MV-4-11 (cell line): Measurements from ENCODE around the gene TPK1.

Source experiments
- DNase-seq: peaks from one replicate; lab custom pipeline; 2025; lab: John Stamatoyannopoulos, UW

Gene TPK1

GRCh38 chr7:144528536-144529045, 307.3 kb downstream of the TPK1 start:
- DNase-seq, result no peak

DNA sequence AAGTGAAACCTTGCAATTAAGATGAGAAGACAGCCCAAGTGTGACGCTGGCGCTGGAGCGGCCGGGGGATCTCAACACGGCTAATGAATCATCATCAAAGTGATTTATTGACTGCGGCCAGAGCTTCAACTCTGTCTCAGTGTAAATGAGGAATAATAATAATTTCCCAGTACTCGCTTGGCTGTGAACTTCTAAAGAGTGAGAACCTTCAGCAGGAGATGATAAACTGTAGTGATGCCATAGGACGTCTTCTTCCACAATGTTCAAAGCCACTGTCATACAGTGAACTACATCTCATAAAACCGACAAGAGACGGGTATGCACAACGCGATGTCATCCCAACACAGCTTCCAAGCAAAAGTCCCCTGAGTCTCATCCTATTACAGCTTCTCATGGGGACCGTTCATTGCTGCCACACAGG, 308.8 kb downstream of the TPK1 start:
- DNase-seq, result peak; percentile 80

- DNase-seq, result no peak
Observed at GRCh38 chr7:144525956-144526355, 309.9 kb downstream of the TPK1 start.

- DNase-seq, result no peak
Observed at GRCh38 chr7:144524271-144524670, 311.6 kb downstream of the TPK1 start.

DNA sequence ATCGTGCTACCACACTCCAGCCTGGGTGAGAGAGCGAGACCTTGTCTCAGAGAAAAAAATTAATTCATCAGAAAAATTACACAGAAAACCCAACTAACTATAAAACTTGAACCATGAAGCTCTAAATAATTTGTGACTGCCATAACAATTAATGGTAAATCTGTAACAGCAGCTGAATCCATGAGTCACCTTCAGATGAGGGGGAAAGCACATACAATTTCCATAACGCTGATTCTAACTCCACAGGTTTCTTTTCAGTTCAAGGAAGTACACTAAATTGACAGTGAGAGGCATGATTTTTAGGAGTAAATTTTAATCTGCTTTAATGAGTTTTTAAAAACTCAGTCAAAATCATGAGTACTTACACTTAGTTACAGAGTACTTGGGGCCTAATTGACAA, 312.2 kb downstream of the TPK1 start:
- no peak for DNase-seq

- DNase-seq, result no peak
Observed at GRCh38 chr7:144519925-144520324, 315.9 kb downstream of the TPK1 start.

DNA sequence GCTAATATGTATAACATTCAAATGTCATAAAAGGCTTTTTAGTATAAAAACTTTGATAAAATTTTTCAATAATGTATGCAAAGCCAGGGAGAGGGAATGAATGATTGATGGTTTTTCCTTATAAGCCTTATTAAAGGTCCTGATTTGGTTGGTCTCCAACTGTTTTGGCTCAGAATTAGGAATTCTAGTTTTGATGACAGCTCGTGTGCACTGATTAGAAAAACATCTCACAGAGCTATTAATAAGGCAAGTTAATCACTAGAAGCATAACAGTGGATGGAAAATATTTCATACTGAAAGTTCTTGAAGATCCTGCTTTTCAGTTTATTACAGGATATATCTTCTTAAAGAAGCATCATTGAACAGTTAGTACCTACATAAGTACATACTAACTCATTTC, 317.5 kb downstream of the TPK1 start:
- DNase-seq, result no peak

- no peak for DNase-seq
Observed at GRCh38 chr7:144517749-144518148, 318.1 kb downstream of the TPK1 start.

- no peak for DNase-seq
Observed at GRCh38 chr7:144516729-144517525, 318.9 kb downstream of the TPK1 start.

DNA sequence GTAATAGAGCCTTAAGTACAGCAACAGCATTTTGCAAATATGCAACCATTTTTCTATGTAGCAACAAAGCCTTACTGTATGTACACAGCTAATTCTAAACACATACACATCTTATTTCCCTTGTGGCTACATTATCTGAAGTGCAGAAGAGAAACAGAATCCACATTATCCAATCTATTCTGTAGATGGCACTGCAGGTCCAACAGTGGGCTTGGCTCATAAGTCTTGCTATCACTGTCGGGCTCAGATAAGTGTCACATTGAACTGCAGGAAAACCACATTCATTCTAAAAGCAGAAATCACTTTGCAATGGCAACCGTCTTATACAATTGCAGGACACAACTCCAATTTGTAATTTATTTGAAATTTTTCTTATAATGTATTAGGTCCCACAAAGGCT, 322.5 kb downstream of the TPK1 start:
- peak; percentile 88 for DNase-seq

GRCh38 chr7:144510621-144511020, 325.2 kb downstream of the TPK1 start:
- no peak for DNase-seq

- peak; percentile 12 for DNase-seq
Observed at GRCh38 chr7:144508702-144509101, 327.2 kb downstream of the TPK1 start.

DNA sequence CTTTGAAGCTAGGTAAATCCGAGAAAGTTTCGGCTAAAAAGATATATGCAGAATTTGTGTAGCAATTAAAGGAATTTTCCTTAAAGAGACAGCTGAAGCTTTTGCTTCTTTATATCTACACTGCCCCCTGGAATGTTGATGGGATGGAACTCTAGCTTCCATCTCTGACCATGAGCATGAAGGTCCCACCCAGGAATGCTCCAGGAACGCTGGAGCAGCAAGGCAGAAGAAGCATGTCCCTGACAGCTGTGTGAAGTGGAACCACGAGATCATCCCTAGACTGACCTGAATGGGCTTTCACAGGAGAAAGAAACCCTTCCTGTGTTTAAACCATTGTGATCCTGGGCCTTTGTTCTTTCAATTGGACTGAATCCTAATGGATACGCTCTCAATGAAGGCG, 332.6 kb downstream of the TPK1 start:
- no peak for DNase-seq

GRCh38 chr7:144500225-144500624, 335.6 kb downstream of the TPK1 start:
- DNase-seq, result no peak

GRCh38 chr7:144497282-144497681, 338.6 kb downstream of the TPK1 start:
- no peak for DNase-seq

GRCh38 chr7:144494355-144494754, 341.5 kb downstream of the TPK1 start:
- no peak for DNase-seq

DNA sequence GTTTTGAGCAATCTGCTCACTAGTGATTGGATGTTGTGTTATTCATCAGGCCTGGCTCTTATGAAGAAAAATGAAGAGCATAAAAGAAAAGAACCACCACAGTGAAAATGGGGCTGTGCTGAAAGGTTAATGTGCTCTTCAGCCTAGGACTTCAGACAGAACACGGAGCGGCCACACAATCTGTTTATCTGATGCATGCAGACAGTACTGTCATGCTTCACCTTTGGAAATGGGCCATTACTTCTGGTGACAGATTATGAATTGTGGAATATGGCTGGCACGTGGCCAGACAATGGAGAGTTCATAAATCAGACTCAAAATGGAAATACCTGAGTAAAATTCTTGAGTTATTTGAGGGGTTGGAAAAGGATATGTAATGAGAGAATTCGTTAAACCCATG, 346.3 kb downstream of the TPK1 start:
- no peak for DNase-seq

DNA sequence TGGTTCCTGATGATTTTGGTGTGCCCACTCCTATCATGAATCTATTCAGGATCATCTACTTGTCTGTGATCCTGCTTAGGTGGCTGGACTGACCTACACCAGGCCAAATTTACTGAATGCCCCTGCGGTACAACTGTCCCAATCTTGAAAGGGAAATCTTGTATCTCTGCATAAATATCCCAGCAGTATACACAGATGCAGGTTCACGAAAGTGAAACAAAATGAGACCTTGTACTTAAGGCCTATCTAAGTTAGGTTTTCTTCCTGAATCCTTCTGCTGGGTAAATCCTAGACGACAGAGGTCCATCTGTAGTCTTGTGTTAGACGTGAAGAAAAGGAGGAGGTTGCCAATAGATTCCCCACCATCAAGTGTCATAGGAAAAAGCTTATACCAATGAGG, 346.9 kb downstream of the TPK1 start:
- DNase-seq, result no peak

GRCh38 chr7:144487901-144488300, 348.0 kb downstream of the TPK1 start:
- DNase-seq, result no peak

DNA sequence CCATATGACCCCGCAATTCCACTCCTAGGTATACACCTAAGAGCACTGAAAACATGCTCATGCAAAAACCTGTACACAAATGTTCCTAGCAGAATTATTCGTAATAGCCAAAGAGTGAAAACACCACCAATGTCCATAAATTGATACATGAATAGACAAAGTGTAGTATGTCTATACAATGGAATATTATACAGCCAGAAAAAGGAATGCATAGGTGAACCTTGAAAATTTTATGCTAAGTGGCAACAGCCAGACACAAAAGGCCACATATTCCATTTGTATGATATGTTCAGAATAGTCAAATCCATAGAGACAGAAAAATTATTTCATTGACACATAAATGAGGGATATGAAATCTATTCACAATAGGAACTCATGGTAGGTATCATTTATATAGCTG, 351.4 kb downstream of the TPK1 start:
- no peak for DNase-seq

GRCh38 chr7:144483189-144483588, 352.7 kb downstream of the TPK1 start:
- no peak for DNase-seq

- no peak for DNase-seq
Observed at GRCh38 chr7:144481833-144482232, 354.0 kb downstream of the TPK1 start.

- no peak for DNase-seq
Observed at GRCh38 chr7:144477348-144477747, 358.5 kb downstream of the TPK1 start.
